CD4-positive, alpha-beta T cell treated with Interleukin-1 beta for 1 hour (primary cell): ENCODE measurements around the gene ZNF185.
"Not testable (repeated sequence)": the region's sequence is repeated elsewhere in the genome, so short reads cannot be mapped to it uniquely, and the experiment has no call there.

Experiments
- DNase-seq, 2 donors: peaks; one replicate each; pipeline ENCODE4 v3.0.0-alpha.2; 2020 to 2022

The ZNF185 gene

GRCh38 chrX:152895724-152896420 lies 2.0 kb upstream of the ZNF185 start:
- DNase-seq = no peak

GRCh38 chrX:152896450-152896849 lies 1.4 kb upstream of the ZNF185 start:
- peak in 1 of 2 donors; percentile 19 for DNase-seq

GRCh38 chrX:152898442-152898841 lies 575 bp downstream of the ZNF185 start:
- no peak for DNase-seq

GRCh38 chrX:152899111-152899873 lies 1.4 kb downstream of the ZNF185 start:
- no peak for DNase-seq

- DNase-seq = no peak
Measured at GRCh38 chrX:152899874-152900719, 2.2 kb downstream of the ZNF185 start.

GRCh38 chrX:152900937-152901445 lies 3.1 kb downstream of the ZNF185 start:
- no peak for DNase-seq

- no peak for DNase-seq
Measured at GRCh38 chrX:152901816-152902501, 4.1 kb downstream of the ZNF185 start.

- DNase-seq = no peak
Measured at GRCh38 chrX:152902502-152902820, 4.6 kb downstream of the ZNF185 start.

- DNase-seq = no peak
Measured at GRCh38 chrX:152903589-152903988, 5.7 kb downstream of the ZNF185 start.

- DNase-seq = peak; percentile 19 to 37
Measured at GRCh38 chrX:152904151-152905080, 6.5 kb downstream of the ZNF185 start.

GRCh38 chrX:152905081-152905420 lies 7.2 kb downstream of the ZNF185 start:
- no peak for DNase-seq

- DNase-seq = no peak
Measured at GRCh38 chrX:152907084-152907651, 9.3 kb downstream of the ZNF185 start.

GRCh38 chrX:152908486-152908885 lies 10.6 kb downstream of the ZNF185 start:
- no peak for DNase-seq

GRCh38 chrX:152910018-152910417 lies 12.2 kb downstream of the ZNF185 start:
- DNase-seq = not testable (repeated sequence)

- no peak for DNase-seq
Measured at GRCh38 chrX:152912106-152912505, 14.2 kb downstream of the ZNF185 start.

- DNase-seq = no peak
Measured at GRCh38 chrX:152912641-152913040, 14.8 kb downstream of the ZNF185 start.

GRCh38 chrX:152913346-152913745 lies 15.5 kb downstream of the ZNF185 start:
- no peak for DNase-seq

- no peak for DNase-seq
Measured at GRCh38 chrX:152913910-152914309, 16.0 kb downstream of the ZNF185 start.

- DNase-seq = peak in 1 of 2 donors; percentile 13
Measured at GRCh38 chrX:152915541-152916241, 17.8 kb downstream of the ZNF185 start.
